ENCODE data around the gene CDH12. TPM values are rescaled to one million over a fixed set of nuclear protein-coding genes. Genes with fewer than 3 reads are reported as not detected.

Gene CDH12
- total RNA-seq, 4 donors from 2014 or later, result 0.12 TPM; not detected in 3

DNA sequence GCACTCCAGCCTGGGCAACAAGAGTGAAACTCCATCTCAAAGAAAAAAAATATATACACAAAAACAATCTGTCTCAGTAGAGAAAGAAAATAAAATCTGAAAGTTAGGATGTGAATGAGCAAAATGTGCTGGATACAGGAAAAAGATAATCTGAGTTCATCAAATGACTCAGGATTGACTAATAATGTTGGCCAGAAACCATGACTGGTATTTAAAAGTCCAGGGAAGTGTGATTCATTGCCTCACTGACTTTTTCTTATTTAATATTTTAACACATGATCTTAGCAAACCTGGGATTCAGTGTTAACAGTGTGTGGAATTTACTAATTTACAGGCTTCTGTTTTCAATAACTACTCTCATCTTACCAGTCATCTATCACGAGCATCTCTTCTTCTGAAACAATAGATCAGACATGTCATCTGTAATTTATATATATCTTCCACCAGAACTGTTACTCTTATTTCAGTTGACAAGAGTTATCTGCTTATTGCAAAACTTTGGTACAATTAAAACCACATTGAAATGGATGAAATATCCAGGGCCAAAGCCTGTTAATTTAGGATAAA lies 256.7 kb downstream of the CDH12 start:
- no peaks in the 10 kb centered on the region for H3K4me1 ChIP-seq
- no peak overlapping the region for H3K27ac ChIP-seq
- no peak overlapping the region for H3K4me3 ChIP-seq
- no peaks in the 10 kb centered on the region for H3K9me3 ChIP-seq
- no peak for ATAC-seq
- H3K36me3 ChIP-seq, result no peaks in the 10 kb centered on the region
- H3K27me3 ChIP-seq, result no peaks in the 10 kb centered on the region
- no peak for TF ChIP-seq EP300 (IDR thresholded peaks at IDR 0.05)
- TF ChIP-seq, protein P1, sequence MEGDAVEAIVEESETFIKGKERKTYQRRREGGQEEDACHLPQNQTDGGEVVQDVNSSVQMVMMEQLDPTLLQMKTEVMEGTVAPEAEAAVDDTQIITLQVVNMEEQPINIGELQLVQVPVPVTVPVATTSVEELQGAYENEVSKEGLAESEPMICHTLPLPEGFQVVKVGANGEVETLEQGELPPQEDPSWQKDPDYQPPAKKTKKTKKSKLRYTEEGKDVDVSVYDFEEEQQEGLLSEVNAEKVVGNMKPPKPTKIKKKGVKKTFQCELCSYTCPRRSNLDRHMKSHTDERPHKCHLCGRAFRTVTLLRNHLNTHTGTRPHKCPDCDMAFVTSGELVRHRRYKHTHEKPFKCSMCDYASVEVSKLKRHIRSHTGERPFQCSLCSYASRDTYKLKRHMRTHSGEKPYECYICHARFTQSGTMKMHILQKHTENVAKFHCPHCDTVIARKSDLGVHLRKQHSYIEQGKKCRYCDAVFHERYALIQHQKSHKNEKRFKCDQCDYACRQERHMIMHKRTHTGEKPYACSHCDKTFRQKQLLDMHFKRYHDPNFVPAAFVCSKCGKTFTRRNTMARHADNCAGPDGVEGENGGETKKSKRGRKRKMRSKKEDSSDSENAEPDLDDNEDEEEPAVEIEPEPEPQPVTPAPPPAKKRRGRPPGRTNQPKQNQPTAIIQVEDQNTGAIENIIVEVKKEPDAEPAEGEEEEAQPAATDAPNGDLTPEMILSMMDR (IDR thresholded peaks at IDR 0.05), result no peak
- TF ChIP-seq POLR2AphosphoS5 (IDR thresholded peaks at IDR 0.05), result no peak
- TF ChIP-seq POLR2A (IDR thresholded peaks at IDR 0.05), result no peak
- WGBS, 2 donors (ENCODE audit: low coverage in 1 of 2), result 50% methylated on average over 1 of the region's 1 CpG; no CpG with 5 or more reads in 1 of the 2 donors

DNA sequence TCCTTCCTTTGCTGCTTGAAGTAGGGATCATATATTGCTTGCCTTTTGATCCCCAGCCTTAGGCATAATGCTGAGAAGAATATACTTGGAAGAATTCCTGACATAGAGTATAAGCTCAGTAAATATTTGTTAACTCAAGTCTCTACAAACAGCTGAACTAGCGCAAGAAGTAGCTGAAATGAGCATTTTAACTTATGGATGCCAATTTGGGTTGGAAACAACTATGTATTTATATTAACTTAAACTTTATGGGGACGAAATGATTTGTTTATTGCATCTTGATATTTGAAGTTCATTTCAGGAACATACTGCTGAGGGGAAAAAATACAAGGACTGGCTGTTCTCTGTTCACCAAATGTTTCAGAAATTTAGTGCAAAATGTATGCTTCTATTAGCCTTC lies 258.7 kb downstream of the CDH12 start:
- H3K27me3 ChIP-seq, result no peaks in the 10 kb centered on the region
- no peaks in the 10 kb centered on the region for H3K9me3 ChIP-seq
- no peaks in the 10 kb centered on the region for H3K36me3 ChIP-seq
- no peak for TF ChIP-seq POLR2A (IDR thresholded peaks at IDR 0.05)
- no peak for TF ChIP-seq POLR2AphosphoS5 (IDR thresholded peaks at IDR 0.05)
- TF ChIP-seq, protein P1 (IDR thresholded peaks at IDR 0.05), result no peak
- no peak for TF ChIP-seq EP300 (IDR thresholded peaks at IDR 0.05)
- H3K4me1 ChIP-seq, result no peaks in the 10 kb centered on the region
- no peak overlapping the region for H3K4me3 ChIP-seq
- 50 to 84% methylated on average over 2 of the region's 2 CpGs for WGBS, 2 donors (ENCODE audit: low coverage in 1 of 2)
- H3K27ac ChIP-seq, result no peak overlapping the region
- no peak for ATAC-seq

DNA sequence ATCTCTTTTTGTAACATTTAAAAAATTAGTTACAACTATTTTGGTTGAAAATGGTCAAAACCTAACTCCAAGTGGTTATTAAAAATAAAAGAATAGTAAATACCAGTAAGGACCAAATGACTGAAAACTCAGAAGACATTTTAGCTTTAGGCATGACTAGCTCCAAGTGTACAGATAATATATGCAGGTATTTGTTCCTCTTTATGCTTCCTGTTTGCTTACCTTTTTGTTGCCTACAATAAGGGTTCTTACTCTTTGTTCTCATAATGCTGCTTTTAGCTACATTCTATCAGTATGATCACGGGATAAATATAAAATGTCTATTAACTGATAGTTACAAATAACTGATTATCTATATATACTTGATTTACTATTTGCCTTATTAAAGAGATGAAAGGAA lies 259.6 kb downstream of the CDH12 start:
- Histone ChIP-seq H3K27ac (no peak overlapping the region), H3K36me3 (no peaks in the 10 kb centered on the region), H3K27me3 (no peaks in the 10 kb centered on the region), H3K9me3 (no peaks in the 10 kb centered on the region), H3K4me3 (no peak overlapping the region), H3K4me1 (no peaks in the 10 kb centered on the region)
- TF ChIP-seq POLR2A (IDR thresholded peaks at IDR 0.05), result no peak
- TF ChIP-seq, protein P1 (IDR thresholded peaks at IDR 0.05), result no peak
- TF ChIP-seq EP300 (IDR thresholded peaks at IDR 0.05), result no peak
- TF ChIP-seq POLR2AphosphoS5 (IDR thresholded peaks at IDR 0.05), result no peak
- WGBS, 2 donors (ENCODE audit: low coverage in 1 of 2), result 89 to 100% methylated on average over 1 of the region's 1 CpG
- no peak for ATAC-seq

DNA sequence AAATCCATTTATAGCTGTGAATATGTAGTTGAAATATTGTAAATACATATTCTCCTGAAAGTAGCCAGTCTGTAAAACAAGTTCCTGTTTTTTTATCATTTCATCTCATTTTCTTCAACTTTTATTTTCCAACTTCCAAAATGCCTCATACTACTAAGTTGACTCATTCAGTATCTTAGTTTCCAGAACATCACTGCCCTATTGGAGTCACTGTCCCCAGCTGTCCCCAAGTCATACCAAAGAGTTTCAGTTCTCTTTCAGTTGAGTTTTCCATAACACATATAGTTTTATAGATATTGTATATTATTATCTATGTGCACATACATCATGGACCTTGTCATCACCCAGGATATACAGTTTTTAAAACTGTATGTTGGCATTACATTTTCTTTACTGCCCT lies 261.7 kb downstream of the CDH12 start:
- TF ChIP-seq, protein P1 (IDR thresholded peaks at IDR 0.05), result no peak
- TF ChIP-seq POLR2AphosphoS5 (IDR thresholded peaks at IDR 0.05) (no peak), EP300 (IDR thresholded peaks at IDR 0.05) (no peak), POLR2A (IDR thresholded peaks at IDR 0.05) (no peak)
- Histone ChIP-seq H3K36me3 (no peaks in the 10 kb centered on the region), H3K27me3 (no peaks in the 10 kb centered on the region), H3K4me3 (no peak overlapping the region), H3K9me3 (no peaks in the 10 kb centered on the region), H3K27ac (no peak overlapping the region), H3K4me1 (no peaks in the 10 kb centered on the region)
- ATAC-seq, result no peak

DNA sequence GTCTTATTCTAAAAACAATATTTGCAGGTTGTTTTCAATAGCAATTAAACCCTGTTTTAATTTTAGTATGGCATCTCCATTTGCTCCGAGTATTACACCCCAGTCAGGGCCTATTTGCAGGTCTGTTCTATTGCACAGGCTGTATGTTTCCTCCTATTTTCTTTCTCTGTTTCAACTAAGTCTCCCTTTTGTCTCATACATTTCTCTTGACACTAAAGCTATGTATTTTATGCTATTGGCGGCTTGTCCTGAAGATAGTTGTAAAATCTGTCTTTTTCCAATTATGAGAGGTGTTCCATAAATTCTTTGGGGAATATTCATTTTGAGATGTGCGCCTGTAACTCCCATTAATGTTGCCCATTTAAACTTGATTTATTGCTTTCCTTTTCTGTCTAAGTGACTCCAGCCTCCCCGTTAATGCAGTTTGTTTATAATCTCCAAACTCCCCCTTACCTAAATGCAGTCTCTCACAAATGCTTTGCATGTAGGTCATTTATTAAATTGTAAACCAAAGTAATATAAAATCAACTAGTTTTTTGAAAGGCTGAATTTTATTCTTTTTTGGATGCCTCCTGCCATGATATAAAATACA lies 262.4 kb downstream of the CDH12 start:
- no peaks in the 10 kb centered on the region for H3K4me1 ChIP-seq
- no peaks in the 10 kb centered on the region for H3K9me3 ChIP-seq
- no peaks in the 10 kb centered on the region for H3K27me3 ChIP-seq
- TF ChIP-seq POLR2AphosphoS5 (IDR thresholded peaks at IDR 0.05) (no peak), POLR2A (IDR thresholded peaks at IDR 0.05) (no peak), EP300 (IDR thresholded peaks at IDR 0.05) (no peak)
- TF ChIP-seq, protein P1 (IDR thresholded peaks at IDR 0.05), result no peak
- ATAC-seq, result no peak
- no peak overlapping the region for H3K4me3 ChIP-seq
- H3K27ac ChIP-seq, result no peak overlapping the region
- 63 to 85% methylated on average over 3 to 4 of the region's 4 CpGs for WGBS, 2 donors (ENCODE audit: low coverage in 1 of 2)
- H3K36me3 ChIP-seq, result no peaks in the 10 kb centered on the region

Data from gastroesophageal sphincter (tissue), 4 donors.